HFFc6 (cell line): ENCODE results near the gene PPL. TPM values are rescaled to one million over a fixed set of nuclear protein-coding genes. Genes with fewer than 3 reads are reported as not detected.

Experiments
- DNase-seq: peaks from one replicate; pipeline ENCODE4 v3.0.0-alpha.2; 2018
- H3K27ac Mint-ChIP-seq: 2 replicates; pipeline ENCODE4 v1.8.0; 2020; ENCODE audit warnings: mild to moderate bottlenecking, mixed read lengths
- H3K27me3 Mint-ChIP-seq: 2 replicates; pipeline ENCODE4 v1.8.0; 2021; ENCODE audit warnings: mild to moderate bottlenecking, moderate library complexity, mixed read lengths; ENCODE audit not compliant: insufficient read depth
- H3K36me3 Mint-ChIP-seq: 2 replicates; pipeline ENCODE4 v1.8.0; 2021; ENCODE audit warnings: low read depth, mixed read lengths
- H3K4me1 Mint-ChIP-seq: 2 replicates; pipeline ENCODE4 v1.8.0; 2020; ENCODE audit warnings: low read depth, mixed read lengths
- H3K4me3 Mint-ChIP-seq: 2 replicates; pipeline ENCODE4 v1.8.0; 2020; ENCODE audit warnings: mild to moderate bottlenecking, moderate library complexity, mixed read lengths
- H3K9me3 Mint-ChIP-seq: 2 replicates; pipeline ENCODE4 v1.8.0; 2020; ENCODE audit warnings: mild to moderate bottlenecking, mixed read lengths
- long read RNA-seq: library from polyadenylated mRNA; unstranded; transcript quantifications from one replicate; pipeline ENCODE4 v2.0.0, GENCODE V29; 2019
- total RNA-seq, 6 experiments: library from RNA; stranded (reverse); fragmentation: NEBNext Ultra II Directional; extraction: Animal tissue kit (Norgen Biotek cat#: 25700); gene quantifications; 2 replicates in 1 of 6; 3 replicates in 5 of 6; pipeline ENCODE4 v1.2.3, GENCODE V29; 2021
- TF ChIP-seq, protein P1 (sequence below): fragments of 200-600 bp; sonication (generic); IDR thresholded peaks from 2 replicates; pipeline ENCODE4 v1.5.0; 2021; ENCODE audit warnings: antibody characterized with exemption, mild to moderate bottlenecking

The PPL gene
- total RNA-seq, result under 1 TPM in 3 of 6 experiments, not detected in 3; 0.02 to 0.06 (median 0.05) TPM
- long read RNA-seq, result 0 reads

DNA sequence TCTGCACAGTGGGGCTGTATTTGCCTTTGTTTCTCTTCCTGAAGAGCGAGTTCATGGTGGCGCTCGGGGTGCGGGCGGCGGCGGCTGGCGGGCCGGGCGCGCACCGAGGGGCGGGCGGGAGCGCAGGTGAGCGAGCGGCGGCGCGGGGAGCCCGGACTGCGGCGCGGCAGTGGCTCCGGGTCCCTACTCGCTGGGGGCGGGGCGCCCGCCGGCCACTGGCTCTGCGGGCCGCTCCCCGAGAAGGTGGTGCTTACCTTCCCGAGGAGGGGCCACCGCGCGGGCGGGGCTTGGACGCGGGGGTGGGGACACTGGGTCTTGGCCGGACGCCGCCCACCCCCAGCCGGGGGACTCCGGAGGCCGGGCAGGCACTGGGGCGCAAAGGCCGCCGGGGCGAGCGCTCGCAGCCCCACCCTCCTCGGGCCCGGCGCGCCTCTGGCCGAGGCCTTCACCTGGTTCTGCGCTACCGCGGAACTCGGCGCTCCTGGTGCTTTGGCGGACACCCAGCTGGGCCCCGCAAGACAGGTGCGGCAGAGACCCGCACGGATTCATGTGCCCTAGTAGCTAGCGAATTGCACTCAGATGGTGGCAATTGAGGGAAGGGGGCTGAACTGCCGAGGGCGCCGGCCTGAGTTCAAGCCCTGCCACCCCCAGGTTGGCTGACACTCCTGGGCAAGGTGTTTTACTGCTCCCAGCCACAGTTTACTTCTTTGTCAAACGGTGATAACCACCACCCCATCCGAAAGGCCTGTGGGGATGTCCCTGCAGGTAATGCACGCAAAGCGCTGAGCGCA, at the start of gene PPL:
TSS of gene PPL (minus strand) at position 158 of the 791 bp plus-strand sequence. CDS start at position 55, 103 bp downstream.
- no peak for DNase-seq

DNA sequence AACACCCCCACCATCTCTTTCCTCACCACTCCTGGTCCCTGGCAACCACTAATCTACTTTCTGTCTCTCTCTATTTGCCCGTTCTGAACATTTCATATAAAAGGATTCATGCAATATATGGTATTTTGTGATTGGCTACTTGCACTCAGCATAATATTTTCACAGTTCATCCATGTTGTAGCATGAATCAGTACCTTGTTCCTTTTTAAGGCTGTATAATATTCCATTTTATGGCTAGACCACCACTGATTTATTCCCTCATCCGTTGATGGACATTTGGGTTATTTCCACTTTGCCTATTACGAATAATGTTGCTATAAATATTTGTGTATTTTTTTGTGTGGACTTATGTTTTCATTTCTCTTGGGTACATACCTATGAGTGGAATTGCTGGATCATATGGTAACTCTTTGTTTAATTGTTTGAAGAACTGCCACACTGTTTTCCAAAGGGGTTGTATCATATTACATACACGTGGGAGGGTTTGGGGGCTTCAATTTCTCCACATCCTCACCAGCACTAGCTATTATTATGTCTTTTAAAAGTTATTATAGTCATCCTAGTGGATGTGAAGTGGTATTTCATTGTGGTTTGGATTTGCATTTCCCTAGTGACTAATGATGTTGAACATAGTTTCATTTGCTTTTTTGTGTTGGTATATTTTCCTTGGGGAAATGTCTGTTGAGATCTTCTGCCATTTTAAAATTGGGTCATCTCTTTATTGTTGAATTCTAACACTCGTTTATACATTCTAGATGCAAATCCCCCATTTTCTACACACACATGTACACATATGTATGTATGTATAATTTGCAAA, 47.4 kb upstream of the PPL start:
- DNase-seq, result peak; percentile 4
- Mint-ChIP-seq H3K4me1 (no peaks in the 10 kb centered on the region), H3K27ac (no peak overlapping the region), H3K36me3 (no peaks in the 10 kb centered on the region), H3K9me3 (no peaks in the 10 kb centered on the region; the same call in 1 of the 2 replicates), H3K27me3 (peaks cover 18% of the 10 kb centered on the region), H3K4me3 (no peak overlapping the region)
- TF ChIP-seq, protein P1, sequence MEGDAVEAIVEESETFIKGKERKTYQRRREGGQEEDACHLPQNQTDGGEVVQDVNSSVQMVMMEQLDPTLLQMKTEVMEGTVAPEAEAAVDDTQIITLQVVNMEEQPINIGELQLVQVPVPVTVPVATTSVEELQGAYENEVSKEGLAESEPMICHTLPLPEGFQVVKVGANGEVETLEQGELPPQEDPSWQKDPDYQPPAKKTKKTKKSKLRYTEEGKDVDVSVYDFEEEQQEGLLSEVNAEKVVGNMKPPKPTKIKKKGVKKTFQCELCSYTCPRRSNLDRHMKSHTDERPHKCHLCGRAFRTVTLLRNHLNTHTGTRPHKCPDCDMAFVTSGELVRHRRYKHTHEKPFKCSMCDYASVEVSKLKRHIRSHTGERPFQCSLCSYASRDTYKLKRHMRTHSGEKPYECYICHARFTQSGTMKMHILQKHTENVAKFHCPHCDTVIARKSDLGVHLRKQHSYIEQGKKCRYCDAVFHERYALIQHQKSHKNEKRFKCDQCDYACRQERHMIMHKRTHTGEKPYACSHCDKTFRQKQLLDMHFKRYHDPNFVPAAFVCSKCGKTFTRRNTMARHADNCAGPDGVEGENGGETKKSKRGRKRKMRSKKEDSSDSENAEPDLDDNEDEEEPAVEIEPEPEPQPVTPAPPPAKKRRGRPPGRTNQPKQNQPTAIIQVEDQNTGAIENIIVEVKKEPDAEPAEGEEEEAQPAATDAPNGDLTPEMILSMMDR, result no peak

More for the DNA sequence above, at the start of gene PPL:
- Mint-ChIP-seq H3K27ac (no peak within 1 kb of the TSS), H3K36me3 (no peaks in the 10 kb centered on the region), H3K9me3 (no peaks in the 10 kb centered on the region), H3K4me3 (no peak within 1 kb of the TSS), H3K27me3 (peaks cover 36% of the 10 kb centered on the region), H3K4me1 (peaks cover 11% of the 10 kb centered on the region)
- TF ChIP-seq, protein P1, result no peak

DNA sequence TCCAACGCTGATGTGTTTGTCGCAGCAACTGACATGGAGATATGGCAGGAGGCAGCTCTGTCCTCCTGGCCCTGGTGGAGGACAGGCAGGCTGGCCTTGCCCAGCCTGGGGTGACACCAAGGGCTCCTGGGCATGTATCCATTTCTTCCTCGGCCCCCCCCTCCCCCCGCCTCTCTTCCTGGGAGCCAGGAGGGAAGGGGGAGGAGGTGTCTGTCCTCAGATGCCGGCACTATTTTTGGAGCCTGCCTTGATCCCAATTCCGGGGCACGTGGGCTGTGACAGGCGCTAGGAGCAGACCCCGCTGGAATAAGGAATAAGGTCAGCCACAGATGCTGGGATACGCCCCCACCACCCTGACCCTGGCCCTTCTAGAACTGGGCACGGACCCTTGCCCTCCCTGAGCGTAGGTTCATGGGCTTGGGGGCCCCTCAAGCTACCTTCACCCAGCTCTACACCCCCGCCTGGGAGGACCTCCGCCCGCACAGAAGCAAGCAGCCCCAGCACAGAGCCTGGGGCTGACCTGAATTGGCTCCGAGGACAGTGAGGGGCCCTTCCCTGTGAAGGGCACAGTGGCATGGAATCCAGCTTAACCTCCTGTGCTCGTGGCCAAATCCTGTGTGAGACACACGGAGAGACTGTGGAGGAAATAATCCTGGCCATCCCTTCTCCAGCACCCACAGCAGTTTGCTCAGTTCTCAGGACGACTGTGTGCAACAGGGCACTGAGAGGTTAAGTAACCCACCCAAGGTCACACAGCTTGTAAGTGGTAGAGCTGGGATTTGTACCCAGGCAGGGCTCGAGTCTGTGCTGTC, 45.3 kb upstream of the PPL start:
- Mint-ChIP-seq H3K4me3 (no peak overlapping the region), H3K27ac (no peak overlapping the region), H3K9me3 (no peaks in the 10 kb centered on the region; the same call in 1 of the 2 replicates), H3K36me3 (no peaks in the 10 kb centered on the region), H3K4me1 (no peaks in the 10 kb centered on the region), H3K27me3 (peaks cover 12% of the 10 kb centered on the region)
- TF ChIP-seq, protein P1, result no peak
- no peak for DNase-seq

DNA sequence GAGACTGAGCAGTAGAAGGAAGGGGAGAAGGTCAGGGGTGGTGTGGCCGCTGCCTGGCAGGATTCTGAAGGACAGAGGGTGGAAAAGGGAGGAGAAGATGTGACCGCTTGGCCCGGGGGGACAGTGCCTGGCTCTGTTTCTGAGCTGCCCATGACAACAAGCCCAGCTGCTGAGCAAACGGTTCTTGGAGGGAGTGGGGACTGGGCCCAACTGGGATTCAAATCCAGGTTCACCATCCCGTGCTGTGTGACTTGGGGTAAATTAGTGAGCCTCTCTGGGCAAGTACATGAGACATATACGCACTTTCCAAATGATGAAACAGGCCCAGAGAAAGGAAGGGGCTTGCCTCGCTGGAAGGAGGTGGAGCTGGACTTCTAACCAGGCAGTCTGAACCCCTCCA, 44.5 kb upstream of the PPL start:
- Mint-ChIP-seq H3K36me3 (no peaks in the 10 kb centered on the region), H3K9me3 (no peaks in the 10 kb centered on the region; the same call in 1 of the 2 replicates), H3K4me1 (no peaks in the 10 kb centered on the region)

More for the DNA sequence above, 44.5 kb upstream of the PPL start:
- Mint-ChIP-seq H3K4me3 (no peak overlapping the region), H3K27ac (no peak overlapping the region), H3K27me3 (peaks cover 7% of the 10 kb centered on the region)
- TF ChIP-seq, protein P1, result no peak
- DNase-seq, result no peak
